GM10266 (cell line): ENCODE data around the gene LIMD2.

Source experiments
- DNase-seq: peaks from one replicate; pipeline ENCODE4 v3.0.0; 2012; ENCODE audit errors: extremely low spot score
- TF ChIP-seq, protein P1 (sequence below): IDR thresholded peaks from 2 replicates; pipeline ENCODE4 v1.5.1; 2012; ENCODE audit warnings: mild to moderate bottlenecking, low read depth; ENCODE audit not compliant: control insufficient read depth, insufficient read depth; ENCODE audit errors: missing control alignments

Gene LIMD2

GRCh38 chr17:63657786-63658185, 42.1 kb downstream of the LIMD2 start:
- no peak for DNase-seq
- TF ChIP-seq, protein P1, sequence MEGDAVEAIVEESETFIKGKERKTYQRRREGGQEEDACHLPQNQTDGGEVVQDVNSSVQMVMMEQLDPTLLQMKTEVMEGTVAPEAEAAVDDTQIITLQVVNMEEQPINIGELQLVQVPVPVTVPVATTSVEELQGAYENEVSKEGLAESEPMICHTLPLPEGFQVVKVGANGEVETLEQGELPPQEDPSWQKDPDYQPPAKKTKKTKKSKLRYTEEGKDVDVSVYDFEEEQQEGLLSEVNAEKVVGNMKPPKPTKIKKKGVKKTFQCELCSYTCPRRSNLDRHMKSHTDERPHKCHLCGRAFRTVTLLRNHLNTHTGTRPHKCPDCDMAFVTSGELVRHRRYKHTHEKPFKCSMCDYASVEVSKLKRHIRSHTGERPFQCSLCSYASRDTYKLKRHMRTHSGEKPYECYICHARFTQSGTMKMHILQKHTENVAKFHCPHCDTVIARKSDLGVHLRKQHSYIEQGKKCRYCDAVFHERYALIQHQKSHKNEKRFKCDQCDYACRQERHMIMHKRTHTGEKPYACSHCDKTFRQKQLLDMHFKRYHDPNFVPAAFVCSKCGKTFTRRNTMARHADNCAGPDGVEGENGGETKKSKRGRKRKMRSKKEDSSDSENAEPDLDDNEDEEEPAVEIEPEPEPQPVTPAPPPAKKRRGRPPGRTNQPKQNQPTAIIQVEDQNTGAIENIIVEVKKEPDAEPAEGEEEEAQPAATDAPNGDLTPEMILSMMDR: no peak

DNA sequence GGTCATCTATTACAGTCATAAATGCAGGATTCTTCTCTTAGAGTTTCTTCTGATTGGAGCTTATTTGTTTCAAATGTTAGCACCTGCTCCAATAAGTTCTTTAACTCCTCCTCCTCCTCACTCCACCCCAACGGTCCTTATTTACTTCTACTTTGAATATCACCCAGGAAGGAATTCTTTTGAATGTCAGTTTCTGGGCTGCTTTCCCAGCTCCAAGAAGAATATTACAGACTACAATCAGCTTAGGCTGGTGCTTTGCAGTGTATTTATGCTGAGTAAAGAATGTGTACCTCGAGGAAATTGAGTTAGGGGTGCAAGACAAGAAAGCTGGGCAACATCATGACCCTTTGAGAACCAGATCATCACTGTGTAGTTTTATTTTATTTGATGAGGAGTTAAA, 46.9 kb downstream of the LIMD2 start:
- TF ChIP-seq, protein P1: no peak
- DNase-seq: no peak

DNA sequence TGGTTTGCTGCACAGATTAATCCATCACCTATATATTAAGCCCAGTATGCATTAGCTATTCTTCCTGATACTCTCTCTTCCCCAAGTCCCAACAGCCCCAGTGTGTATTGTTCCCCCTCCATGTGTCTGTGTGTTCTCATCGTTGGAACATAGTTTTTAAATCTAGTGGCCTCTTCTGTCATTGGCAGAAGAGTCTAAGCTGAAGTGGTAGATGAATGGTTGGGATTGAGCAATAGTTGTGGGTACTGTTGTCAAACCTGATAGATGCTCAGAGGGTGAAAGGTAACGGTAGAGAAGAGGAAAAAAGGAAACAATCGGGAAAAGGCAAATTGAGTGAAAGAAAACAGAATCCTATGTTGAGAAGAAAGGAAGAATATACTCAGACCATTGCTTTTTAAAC, 47.8 kb downstream of the LIMD2 start:
- TF ChIP-seq, protein P1: no peak
- no peak for DNase-seq

DNA sequence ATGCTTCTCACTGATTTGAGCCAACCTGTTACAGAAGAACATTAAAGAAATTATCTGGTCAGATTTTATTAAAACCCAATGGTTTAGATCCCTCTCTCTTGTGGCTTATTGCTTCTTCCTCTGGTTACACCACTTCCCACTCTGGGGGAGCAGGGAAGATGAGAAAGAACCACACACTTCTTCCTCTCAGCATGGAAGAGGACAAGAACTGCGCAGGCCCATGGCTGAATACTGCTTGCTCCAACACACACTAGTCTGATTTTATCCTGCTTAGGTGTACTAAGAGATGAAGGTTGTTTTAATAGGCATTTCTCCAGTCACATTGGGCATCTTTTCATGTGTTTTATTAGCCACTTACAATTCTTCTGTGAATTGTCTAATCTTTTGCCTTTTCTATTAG, 50.1 kb downstream of the LIMD2 start:
- TF ChIP-seq, protein P1: no peak
- no peak for DNase-seq

DNA sequence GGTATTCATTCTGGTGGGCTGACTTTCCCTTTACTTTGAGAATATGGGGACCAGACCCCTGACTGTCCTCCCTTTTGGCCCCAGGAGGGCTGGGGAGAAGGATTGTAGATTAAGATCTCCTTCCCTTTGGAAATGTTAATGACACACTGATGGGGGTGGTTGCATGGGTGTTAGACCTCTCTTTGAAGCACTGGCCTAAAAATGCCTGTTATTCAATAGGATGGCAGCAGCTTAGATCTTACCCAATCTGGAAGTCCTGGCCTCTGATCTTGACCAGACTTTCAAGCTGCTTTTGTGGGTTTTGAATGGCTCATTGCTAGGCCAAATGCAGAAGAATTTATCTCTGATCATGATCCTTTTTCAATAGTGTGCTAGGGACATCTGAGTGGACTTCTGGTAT, 52.0 kb downstream of the LIMD2 start:
- no peak for DNase-seq
- TF ChIP-seq, protein P1: no peak

GRCh38 chr17:63647065-63647725, 52.7 kb downstream of the LIMD2 start:
- TF ChIP-seq, protein P1: no peak
- no peak for DNase-seq

- peak; percentile 57 for DNase-seq
- TF ChIP-seq, protein P1: no peak
Observed at GRCh38 chr17:63646488-63646806, 53.5 kb downstream of the LIMD2 start.
